Testis (tissue), 3 donors: Measurements from ENCODE around the gene NFE2L1. TPM values are rescaled to one million over a fixed set of nuclear protein-coding genes. Genes with fewer than 3 reads are reported as not detected.
"Not testable (repeated sequence)": the region's sequence is repeated elsewhere in the genome, so short reads cannot be mapped to it uniquely, and the experiment has no call there.

Source experiments
- DNase-seq: peaks from one replicate; pipeline ENCODE4 v3.0.0-alpha.2; 2019
- H3K27ac ChIP-seq, 2 donors: fragments of 200-600 bp; sonication (generic); one replicate each; pipeline ENCODE4 v1.5.1; 2019
- H3K27me3 ChIP-seq: fragments of 200-600 bp; sonication (generic); one replicate; pipeline ENCODE4 v1.5.1; 2019
- H3K36me3 ChIP-seq: fragments of 200-600 bp; sonication (generic); one replicate; pipeline ENCODE4 v1.5.1; 2017; ENCODE audit warnings: low read depth; ENCODE audit errors: missing control alignments
- H3K4me1 ChIP-seq: fragments of 200-600 bp; sonication (generic); one replicate; pipeline ENCODE4 v1.5.1; 2019
- H3K4me3 ChIP-seq, 2 donors: fragments of 200-600 bp; sonication (generic); one replicate each; pipeline ENCODE4 v1.5.1; 2017 to 2019
- H3K9me3 ChIP-seq: fragments of 200-600 bp; sonication (generic); one replicate; pipeline ENCODE4 v1.5.1; 2017
- CTCF ChIP-seq, 3 experiments: fragments of 450-650 bp in 2 of 3; fragments of 200-600 bp in 1 of 3; sonication (generic) in 1 of 3; IDR thresholded peaks; one replicate each; pipeline ENCODE4 v1.5.1; 2016 to 2019; ENCODE audit warnings: antibody characterized with exemption in 3 of 3, mild to moderate bottlenecking in 2 of 3, moderate library complexity in 1 of 3
- POLR2A ChIP-seq: fragments of 450-650 bp; IDR thresholded peaks from one replicate; pipeline ENCODE4 v1.6.1; 2017; ENCODE audit warnings: antibody characterized with exemption, mild to moderate bottlenecking, moderate library complexity
- whole genome bisulfite sequencing, 2 donors: methylation state at CpG; one replicate each; pipeline ENCODE4 v1.1.5; 2018; 5-methylcytosine and 5-hydroxymethylcytosine counted together
- intact Hi-C: fragments of 100-400 bp; cut with DNase I; formaldehyde crosslinking; loops from one replicate; pipeline ENCODE4 v1.15.1; 2023; ENCODE audit warnings: low total_unique reads
- polyA plus RNA-seq: library from polyadenylated mRNA; stranded (reverse); fragments of 350-450 nt; fragmentation: Illumina TruSeq; extraction: RNeasy Lipid Tissue Mini Kit (QIAGEN cat#74804); gene quantifications from one replicate; pipeline ENCODE4 v1.2.3, GENCODE V29; 2014; ENCODE audit warnings: low read depth, low replicate concordance; ENCODE audit not compliant: insufficient read depth
- total RNA-seq, 2 donors: library from RNA; depleted of rRNA; stranded (reverse); fragments of >200 nt; gene quantifications; one replicate each; pipeline ENCODE4 v1.2.3, GENCODE V29; 2016

The NFE2L1 gene
- total and polyA plus RNA-seq, 3 donors from 2014 or later = 180 to 199 (median 193) TPM

GRCh38 chr17:48030531-48030930 is 17.6 kb upstream of the NFE2L1 start:
- Histone ChIP-seq H3K4me1 (peaks cover 15% of the 10 kb centered on the region), H3K4me3 (no peak overlapping the region), H3K36me3 (no peaks in the 10 kb centered on the region), H3K27me3 (no peaks in the 10 kb centered on the region), H3K27ac (no peak overlapping the region), H3K9me3 (no peaks in the 10 kb centered on the region)
- TF ChIP-seq POLR2A = no peak
- 42 to 60% methylated on average over 5 of the region's 5 CpGs for WGBS, 2 donors
- DNase-seq = no peak
- intact Hi-C loops = no loop called here

- Histone ChIP-seq H3K36me3 (no peaks in the 10 kb centered on the region), H3K4me1 (peaks cover 7% of the 10 kb centered on the region), H3K9me3 (no peaks in the 10 kb centered on the region), H3K27ac (no peak overlapping the region), H3K27me3 (no peaks in the 10 kb centered on the region), H3K4me3 (no peak overlapping the region)
- TF ChIP-seq POLR2A = no peak
- no peak for TF ChIP-seq CTCF (IDR thresholded peaks at IDR 0.05)
- 91 to 92% methylated on average over 6 of the region's 6 CpGs for WGBS, 2 donors
- no peak for DNase-seq
- intact Hi-C loops = no loop called here
Observed at GRCh38 chr17:48031966-48032365, 16.2 kb upstream of the NFE2L1 start.

GRCh38 chr17:48034734-48035133 is 13.4 kb upstream of the NFE2L1 start:
- H3K27ac ChIP-seq = not testable (repeated sequence)
- intact Hi-C loops = loop anchor here (5.0 kb wide), 1 partner anchor 38 kb away; no protein-coding TSS in a partner anchor

GRCh38 chr17:48036693-48037035 is 11.5 kb upstream of the NFE2L1 start:
- intact Hi-C loops = loop anchor here (5.0 kb wide), 1 partner anchor 36 kb away; no protein-coding TSS in a partner anchor
- TF ChIP-seq CTCF (IDR thresholded peaks at IDR 0.05) = no peak
- no peak for TF ChIP-seq POLR2A

More at GRCh38 chr17:48034734-48035133, 13.4 kb upstream of the NFE2L1 start:
- not testable (repeated sequence) for H3K27me3 ChIP-seq, H3K4me1 ChIP-seq, H3K9me3 ChIP-seq, H3K4me3 ChIP-seq, H3K36me3 ChIP-seq, DNase-seq
- 88 to 89% methylated on average over 12 of the region's 12 CpGs for WGBS, 2 donors

GRCh38 chr17:48037036-48037837 is 10.9 kb upstream of the NFE2L1 start, which contains the start of gene COPZ2:
Gene COPZ2 (minus strand): TSS chr17:48037797. CDS start chr17:48037777, 20 bp downstream.
- Histone ChIP-seq H3K27ac (peak within 1 kb of the TSS; percentile 23 to 33), H3K4me1 (peaks cover 9% of the 10 kb centered on the region), H3K9me3 (no peaks in the 10 kb centered on the region), H3K36me3 (no peaks in the 10 kb centered on the region), H3K27me3 (no peaks in the 10 kb centered on the region), H3K4me3 (peak within 1 kb of the TSS; percentile 61 to 74)
- DNase-seq = peak; percentile 73
- 1 to 2% methylated on average over 21 to 61 of the region's 73 CpGs for WGBS, 2 donors
- intact Hi-C loops = loop anchor here (5.0 kb wide), 1 partner anchor 35 kb away; no protein-coding TSS in a partner anchor
- TF ChIP-seq POLR2A (no peak), CTCF (IDR thresholded peaks at IDR 0.05) (peak in 1 of 3 experiments; percentile 48)

More at GRCh38 chr17:48036693-48037035, 11.5 kb upstream of the NFE2L1 start:
- H3K9me3 ChIP-seq = no peaks in the 10 kb centered on the region
- no peaks in the 10 kb centered on the region for H3K27me3 ChIP-seq
- peak overlapping the region; percentile 61 to 74 for H3K4me3 ChIP-seq
- 5 to 25% methylated on average over 6 of the region's 6 CpGs for WGBS, 2 donors
- H3K36me3 ChIP-seq = no peaks in the 10 kb centered on the region
- DNase-seq = no peak
- peaks cover 9% of the 10 kb centered on the region for H3K4me1 ChIP-seq
- peak overlapping the region in 1 of 2 donors; percentile 23 for H3K27ac ChIP-seq
